Stimulated activated CD8-positive, alpha-beta memory T cell treated with anti-CD3 and anti-CD28 coated beads, Interleukin-4, amount 100 ng/mL, for 4 hours (primary cell): ENCODE results near the gene WDR5.

Experiments
- DNase-seq, 2 donors: peaks; one replicate each; pipeline ENCODE4 v3.0.0-alpha.2; 2020; ENCODE audit warnings: low read depth in 2 of 2, low spot score in 1 of 2

The WDR5 gene

DNA sequence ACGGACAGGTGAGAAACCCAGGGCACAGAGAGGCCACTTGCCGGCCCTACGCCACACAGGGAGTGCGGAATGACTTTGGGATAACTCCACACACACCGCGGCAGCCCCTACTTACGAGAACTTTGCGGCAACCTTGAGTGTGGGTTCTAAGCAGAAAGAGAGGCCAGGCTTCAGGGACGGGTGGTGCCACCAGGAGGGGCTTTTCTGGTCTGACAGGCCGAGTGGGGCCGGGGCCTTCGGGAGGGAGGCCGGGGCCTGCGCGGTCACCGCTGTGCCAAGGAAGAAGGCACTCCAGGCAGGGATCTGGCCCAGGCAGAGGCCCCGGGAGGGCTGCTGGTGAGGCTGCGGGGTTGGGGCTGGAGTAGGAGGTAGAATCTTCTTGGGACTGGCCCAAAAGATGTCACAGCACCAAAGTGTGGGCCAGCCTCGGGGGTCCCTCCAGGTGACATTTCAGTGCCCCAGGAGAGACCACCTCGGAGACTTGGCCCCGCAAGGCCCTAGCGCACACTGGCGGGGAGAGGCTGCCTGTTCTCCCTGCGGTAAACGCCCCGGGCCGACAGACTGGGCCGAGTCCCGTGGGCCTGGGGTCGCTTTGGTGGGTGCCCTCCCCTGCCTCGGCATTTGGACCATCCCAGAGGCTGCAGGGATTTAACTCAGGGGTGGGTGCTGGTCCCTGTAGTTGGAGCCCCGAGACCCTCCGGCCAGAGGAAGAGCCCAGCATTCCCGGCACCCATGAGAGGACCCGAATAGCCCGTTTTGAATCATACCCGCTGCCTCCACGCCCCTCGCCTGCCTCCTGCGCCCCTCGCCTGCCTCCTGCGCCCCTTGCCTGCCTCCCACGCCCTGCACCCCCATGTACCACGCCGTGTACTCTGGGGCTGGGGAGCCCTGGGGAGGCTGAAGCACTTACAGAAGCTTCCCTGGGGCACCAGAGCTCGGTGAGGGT, 37.5 kb downstream of the WDR5 start:
- DNase-seq: no peak

DNA sequence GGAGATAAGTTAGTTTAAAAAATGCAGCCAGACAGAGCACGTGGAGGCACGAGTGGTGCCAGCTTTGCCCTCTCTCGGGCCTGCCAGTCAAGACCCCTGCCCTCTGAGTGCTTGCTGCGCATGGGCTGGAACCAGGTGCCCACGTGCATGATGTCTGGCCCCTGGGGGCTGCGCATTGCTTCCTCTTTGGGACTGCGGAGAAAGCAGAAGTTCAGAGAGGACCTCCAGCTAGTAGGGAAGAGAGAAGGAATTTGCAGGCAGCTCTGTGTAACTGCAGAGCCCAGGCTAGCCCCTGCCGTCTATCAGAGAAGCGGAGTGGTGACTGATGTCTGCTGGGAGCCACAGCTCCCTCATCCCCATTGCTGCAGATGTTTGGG, 38.2 kb downstream of the WDR5 start:
- no peak for DNase-seq

DNA sequence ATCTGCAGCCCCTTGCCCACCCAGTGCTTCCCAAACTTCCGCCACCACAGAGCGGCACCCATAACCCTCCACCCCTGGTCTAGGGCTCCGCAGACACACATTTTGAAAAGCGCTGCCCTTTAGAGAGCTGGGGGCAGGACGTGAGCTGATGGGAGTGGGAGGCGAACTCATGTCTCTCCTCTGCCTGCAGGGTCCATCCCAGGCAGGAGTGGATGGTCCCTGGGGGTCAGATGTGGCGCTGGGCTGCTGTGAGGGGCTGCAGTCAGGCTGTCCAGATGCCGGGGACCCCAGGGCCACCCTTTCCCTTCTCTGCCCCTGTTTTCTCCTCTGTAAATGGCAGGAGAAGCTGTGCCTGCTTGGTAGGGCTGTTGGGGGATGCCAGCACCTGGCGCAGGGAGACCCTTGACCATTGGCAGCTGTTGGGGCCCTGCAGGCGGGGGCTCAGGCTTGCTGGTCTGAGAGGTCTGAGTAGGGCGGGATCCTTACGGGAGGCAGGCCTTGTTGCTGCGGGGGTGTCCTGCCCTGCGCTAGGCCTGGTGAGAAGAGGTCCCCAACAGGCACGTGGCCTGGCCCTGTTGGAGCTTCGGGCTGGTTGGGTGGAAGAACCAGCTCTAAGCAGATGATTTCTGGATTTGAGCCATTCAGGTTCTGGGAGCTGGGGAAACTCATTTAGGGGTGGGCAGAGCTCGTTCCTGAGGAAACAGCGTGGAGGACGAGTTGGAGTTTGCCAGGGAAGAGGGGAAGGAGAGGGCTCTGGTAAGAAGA, 38.8 kb downstream of the WDR5 start:
- DNase-seq: no peak

DNA sequence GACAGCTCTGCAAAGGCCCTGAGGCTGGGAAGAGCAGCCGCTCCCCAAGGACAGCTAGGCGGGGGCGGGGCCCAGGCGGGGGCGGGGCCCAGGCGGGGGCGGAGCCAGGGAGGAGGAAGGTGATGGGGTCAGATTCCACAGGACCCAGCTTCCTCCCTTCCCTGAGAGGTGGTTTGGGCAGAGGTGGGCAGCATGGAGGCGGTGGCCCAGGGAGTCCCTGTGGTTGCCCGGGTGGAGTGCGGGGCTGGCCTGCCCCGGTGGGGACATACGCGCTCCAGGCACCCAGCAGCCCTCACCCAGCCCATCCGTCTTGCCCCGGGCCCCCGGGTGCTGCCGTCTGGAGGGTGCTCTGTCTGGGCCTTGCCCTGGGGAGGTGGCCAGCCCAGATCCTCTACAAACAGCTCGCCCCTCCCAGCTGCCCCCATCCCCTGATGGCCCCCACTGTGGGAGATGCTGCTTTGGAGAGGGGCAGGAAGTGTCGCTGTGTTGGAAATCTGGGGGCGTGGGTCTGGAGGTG, 39.5 kb downstream of the WDR5 start:
- no peak for DNase-seq

DNA sequence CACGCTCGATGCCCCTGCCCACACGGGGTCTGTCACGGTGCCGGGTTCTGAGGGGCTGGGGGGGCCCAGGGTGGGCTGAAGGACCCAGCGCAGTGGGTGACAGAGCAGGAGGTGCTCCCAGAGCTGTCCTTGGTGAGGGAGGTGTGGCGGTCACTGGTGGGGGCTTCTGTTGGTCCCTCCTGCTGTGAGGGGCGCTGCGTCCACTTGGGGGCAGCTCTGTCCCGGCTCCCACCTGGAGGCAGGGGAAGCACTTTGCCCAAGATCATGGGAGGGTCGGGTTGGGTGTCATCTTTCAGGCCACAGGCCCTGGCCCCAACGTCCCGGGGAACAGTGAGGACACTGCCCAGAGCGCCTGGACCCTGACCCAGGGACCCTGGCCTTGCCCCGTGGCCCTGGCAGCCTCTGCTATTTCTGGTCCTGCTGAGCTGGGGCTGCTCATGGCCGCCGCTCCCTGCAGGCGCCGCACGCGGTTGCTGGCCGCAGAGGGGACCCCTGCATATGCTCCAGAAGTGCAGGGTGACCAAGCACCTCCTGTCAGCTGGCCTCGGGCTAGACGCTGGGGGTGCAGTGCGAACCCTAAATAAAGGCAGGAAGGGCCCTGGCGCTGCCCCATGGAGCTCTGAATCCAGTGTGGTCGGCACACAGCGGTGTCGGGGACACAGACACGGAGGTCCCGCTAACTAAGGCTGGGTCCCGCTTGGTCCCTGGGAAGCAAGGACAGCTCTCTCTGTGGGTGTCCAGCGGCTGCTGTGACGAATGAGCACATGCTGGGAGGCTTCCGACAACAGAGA, 40.1 kb downstream of the WDR5 start:
- DNase-seq: no peak

DNA sequence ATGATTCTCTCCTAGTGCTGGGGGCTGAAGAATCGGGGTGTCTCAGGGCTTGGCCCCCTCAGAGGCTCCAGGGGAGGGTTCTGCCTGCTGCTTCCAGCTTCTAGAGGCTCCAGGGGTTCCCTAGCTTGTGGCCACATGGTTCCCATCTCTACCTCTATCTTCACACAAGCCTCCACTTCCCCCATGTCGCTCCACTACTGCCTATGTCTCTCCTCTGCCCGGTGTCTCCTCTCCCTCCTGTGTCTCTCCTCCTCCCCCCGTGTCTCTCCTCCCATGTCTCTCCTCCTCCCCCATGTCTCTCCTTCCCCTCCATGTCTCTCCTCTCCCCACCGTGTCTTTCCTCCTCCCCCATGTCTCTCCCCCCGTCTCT, 40.7 kb downstream of the WDR5 start:
- DNase-seq: no peak

DNA sequence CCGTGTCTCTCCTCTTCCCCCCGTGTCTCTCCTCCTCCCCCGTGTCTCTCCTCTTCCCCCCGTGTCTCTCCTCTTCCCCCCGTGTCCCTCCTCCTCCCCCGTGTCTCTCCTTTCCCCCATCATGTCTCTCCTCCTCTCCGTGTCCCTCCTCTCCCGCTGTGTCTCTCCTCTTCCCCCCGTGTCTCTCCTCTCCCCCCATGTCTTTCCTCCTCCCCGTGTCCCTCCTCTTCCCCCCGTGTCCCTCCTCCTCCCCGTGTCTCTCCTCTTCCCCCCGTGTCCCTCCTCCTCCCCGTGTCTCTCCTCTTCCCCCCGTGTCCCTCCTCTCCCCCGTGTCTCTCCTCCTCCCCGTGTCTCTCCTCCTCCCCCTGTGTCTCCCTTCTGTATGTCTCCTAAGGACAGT, 41.3 kb downstream of the WDR5 start:
- no peak for DNase-seq

DNA sequence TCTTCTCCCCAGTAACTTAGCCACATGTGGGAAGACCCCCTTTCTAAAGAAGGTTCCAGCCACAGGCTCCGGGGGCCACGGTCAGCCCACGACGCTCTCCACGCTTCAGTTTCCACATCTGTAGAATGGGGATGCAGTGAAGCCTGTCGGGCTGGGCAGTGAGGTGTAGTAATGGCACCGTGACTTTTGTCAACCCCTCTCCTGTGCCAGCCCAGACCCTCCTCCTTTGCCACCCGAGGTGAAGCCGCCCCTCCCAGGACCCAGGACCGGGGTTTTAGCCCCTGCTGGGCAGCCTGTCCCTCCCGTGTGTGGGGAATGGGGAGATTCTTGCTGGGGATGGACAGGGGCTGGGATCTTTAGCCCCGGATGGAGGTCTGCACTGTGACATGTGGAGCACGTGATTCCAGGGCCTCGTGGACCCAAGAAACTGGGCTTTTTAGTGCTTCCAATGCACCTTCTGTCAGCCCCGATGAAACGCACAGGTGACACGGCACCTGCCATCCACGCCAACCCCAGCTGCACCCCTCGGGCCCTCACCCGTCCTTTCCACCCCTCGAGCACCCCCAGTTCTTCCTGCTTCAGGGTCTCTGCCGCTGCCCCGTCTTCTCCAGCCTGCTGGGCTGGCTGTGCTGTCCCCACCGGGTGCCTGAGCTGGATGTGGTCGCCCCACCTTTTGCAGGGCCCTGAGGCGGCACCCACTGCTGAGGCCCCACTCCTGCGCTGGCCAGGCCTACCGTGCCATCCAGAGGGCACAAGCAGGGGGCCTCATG, 41.9 kb downstream of the WDR5 start:
- no peak for DNase-seq

DNA sequence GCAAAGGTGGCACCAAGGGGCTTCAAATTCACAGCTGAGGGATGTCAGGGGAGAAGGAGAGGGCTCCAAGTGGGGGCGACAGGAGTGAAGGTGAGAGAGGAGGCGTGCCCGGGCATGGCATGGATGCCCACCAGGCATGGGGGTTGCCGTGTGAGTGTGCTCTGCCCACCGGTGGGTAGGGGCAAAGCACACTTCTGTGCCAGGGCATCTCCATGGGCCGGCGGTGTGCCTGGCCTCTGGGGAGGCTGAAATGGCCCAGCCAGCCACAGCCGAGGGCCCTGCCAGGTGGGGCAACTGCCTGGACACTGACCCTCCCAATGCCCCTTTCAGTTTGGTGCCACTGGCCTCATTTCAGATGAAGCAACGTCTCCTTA, 42.5 kb downstream of the WDR5 start:
- no peak for DNase-seq

DNA sequence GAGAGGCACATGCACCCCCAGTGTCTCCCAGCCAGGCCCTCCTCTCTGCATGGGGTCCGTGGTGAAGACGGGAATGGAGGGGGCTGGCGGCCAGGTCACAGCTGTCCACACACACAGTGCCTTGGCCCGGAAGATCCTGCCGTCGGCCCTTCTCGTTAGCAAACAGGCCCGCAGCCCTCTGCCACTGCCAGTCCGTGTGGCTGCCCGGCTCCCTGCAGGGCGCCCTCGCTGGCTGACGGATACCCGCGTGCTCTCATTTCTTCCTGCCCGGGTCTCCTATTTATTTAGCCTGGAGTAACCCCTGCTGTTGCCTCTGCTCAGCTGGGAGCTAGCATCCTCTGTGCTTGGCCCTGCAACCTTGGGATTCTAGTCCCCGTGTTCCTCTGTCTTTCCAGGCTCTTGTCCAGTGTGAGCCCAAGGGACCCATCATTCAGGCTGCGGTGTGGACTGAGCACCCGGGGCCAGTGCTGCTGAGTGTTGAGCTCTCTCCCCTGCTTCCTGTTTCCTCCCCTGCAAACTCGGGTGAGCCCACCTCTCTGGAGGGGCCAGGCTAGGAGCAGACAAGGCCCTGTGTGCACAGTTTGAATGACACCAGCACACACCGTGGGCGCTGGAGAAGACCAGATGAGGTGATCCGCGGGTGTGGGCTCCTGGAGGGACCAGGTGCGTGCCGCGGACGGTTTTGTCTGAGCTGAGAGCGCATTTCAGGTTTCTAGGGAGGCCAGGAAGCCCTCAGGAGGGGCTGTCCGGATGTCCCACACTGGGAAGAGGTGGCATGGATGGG, 43.1 kb downstream of the WDR5 start:
- no peak for DNase-seq

DNA sequence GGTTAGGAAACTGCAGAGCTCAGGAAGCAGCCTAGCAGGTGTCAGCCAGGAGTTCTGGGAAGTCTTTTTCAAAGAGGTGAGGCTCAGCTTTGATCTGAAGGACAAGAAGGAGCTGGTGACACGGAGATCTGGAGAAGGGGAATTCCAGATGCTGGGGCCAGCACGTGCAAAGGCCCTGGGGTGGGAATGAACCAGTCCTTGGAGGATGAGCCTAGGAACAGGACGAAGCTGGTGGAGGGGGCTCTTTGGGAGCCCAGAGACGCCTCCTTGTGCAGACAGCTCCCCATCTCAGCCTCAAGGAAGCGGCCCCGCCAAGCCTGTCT, 43.7 kb downstream of the WDR5 start:
- DNase-seq: no peak

DNA sequence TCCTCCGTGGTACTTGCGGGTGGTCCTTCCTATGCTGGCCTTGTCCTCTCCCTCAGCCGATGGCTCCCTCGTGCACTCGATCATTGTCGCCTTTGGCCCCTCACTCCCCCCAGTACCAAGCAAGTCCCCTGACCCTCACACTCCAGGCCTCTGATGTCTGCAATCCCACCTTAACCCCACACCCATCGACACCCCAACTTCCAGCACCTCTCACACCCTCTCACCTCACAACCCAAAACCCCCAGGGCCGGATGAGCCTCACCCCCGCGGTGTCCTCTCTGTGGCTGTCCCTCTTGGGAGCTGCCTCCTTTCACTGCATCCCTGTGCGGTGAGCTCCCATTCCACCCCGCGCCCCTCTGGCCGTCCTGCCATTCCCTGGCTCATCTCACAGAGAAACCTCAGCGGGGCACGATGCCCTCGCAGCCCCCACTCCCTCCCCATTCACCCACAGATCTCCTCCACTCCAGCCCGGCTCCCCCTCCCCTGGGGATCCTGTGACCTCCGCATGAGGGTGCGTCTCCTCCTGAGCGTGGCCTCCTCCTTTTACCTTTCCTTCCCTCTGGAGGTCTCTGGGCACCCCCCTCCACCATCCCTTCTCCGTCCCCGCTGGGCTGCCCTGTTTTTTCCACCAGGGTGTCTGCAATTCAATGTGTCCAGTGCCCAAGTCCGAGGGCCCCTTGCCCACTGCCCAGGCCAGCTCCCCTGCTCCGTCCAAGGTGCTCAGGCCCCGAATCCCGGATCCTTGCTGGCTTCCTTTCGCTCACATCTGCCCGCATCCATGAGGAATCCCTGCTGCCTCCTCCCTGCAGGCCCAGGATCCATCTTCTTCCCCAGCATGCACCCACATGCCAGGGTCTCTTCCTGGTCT, 44.3 kb downstream of the WDR5 start:
- no peak for DNase-seq

DNA sequence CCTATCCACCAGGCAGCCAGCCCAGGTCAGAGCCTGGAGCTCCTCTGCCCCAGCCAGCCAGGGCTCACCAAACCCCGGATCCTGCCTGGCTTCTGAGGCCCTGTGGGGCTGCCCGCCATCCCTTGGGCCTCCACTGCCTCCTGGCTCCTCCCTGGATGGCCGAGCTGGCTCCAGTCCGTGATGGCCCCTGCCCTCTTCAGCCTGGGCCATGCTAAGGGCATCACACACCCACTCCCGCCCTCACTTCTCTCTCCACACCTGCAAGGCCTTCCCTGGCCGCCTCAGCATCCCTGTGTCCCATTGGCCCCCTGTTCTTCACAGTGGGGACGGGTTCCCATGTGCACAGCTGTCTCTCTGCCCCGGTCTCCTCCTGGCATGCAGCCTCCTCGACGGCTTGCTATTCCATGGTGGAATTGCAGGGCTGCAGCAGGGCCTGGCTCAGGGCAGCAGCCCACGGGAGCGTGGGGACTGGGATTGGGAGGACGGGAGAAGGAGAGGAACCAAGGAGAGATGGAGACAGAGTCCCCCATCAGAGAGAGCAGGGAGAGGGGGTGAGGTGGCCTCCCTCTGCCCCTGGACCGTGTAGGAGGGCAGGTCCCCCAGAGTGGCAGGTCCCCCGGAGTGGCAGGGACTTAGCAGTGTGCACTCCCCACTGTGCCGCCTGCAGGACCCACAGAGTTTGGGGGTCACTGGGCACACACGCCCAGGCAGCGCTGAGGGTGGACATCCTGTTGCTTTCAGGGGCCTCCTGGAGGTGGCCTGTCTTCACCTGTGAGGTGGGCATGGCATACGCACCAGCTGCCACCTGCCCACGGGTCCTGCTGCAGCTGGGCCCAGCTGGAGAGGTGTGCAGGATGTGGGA, 45.1 kb downstream of the WDR5 start:
- DNase-seq: no peak

DNA sequence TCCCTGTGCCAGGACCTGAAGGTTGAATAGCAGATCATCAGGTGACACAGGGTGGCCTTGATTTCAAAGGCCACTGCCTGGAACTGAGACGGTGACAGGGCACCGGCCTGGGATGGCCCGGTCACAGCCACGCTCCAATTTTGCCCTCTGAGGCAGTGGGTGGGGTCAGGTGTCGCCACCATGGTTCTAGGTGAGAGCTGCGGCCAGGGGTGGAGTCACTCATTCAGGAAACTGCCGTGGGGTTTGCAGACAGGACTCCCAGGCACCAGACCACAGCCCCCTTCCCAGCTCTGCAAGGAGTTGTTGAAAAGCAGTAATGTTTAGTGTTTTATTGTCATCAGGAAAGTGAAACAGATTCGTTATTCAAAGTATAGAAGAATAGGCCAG, 45.8 kb downstream of the WDR5 start:
- DNase-seq: no peak

DNA sequence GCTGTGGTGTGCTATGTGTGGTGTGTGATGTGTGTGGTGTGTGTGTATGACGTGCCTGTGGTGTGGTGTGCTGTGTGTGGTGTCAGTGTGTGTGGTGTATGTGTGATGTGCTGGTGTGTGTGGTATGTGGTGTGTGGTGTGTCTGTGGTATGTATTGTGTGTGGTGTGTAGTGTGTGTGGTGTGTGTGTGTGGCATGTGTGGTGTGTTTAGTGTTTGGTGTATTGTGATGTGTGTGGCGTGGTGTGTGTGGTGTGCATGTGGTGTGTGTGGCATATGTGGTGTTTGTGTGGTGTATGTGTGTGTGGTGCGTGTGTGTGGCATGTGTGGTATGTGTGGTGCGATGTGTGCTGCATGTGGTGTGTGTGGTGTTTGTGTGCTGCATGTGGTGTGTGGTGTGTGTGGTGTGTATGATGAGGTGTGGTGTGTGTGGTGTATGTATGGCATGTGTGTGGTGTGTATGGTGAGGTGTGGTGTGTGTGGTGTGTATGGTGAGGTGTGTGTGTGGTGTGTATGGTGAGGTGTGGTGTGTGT, 46.7 kb downstream of the WDR5 start:
- no peak for DNase-seq

DNA sequence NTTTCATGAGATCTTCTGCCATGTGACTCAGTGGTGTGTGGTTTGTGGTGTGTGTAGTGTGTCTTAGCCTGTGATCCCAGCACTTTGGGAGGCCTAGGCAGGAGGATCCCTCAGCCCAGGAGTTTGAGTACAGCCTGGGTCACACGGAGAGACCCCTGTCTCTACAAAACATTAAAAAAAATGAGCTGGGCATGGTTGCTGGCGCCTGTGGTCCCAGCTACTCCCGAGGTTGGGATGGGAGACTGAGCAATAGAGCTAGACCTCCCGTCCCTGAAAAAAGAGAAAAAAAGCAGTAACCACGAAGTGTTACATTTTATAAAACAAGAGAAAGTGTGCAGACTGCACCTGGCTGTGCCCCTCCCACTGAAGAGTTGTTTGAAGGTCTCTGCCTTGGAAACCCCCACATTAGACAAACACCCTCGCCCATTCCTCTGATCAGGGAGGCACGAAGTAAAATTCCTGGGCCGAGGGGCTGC, 49.7 kb downstream of the WDR5 start:
- DNase-seq: no peak

DNA sequence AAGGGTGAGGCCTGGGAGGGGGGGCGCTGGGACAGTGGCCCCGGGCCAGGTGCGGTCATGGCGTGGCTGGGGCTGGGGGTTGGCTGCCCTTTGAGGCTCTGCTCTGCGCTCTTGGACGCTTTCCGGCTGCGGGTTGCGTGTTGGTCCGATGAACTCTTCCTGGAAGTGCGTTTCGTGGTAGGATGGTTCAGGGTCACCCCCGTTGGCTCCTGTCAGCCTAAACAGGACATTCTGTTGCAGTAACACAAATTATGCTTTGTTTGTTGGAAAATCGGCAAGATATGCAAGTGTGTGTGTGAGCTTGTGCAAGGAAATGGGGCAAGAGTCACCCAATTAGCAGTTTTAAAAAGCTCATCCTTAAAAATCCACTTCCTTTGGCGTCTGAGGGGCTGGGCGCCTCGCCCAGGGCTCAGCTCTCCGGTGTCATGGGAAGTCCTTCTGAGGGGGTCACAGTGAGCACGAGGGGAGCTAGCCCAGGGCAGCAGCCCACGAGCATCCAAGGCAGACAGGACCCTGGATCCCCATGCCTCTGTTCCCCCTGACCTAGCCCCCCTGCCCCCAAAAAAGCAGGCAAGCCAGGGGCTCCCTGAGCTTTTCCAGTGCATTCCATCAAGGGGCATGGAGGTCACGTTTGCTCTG, 50.7 kb downstream of the WDR5 start:
- DNase-seq: no peak
